GM19035 (cell line): Measurements from ENCODE around the gene NKD1.
"Not testable (repeated sequence)": the region's sequence is repeated elsewhere in the genome, so short reads cannot be mapped to it uniquely, and the experiment has no call there.

Source experiments
- ATAC-seq: cut with Tn5 transposase; IDR thresholded peaks from one replicate; pipeline ENCODE4 v1.9.1; 2021; ENCODE audit not compliant: unreplicated experiment

Gene NKD1

GRCh38 chr16:50574745-50575136, 26.5 kb downstream of the NKD1 start:
- no peak for ATAC-seq

- no peak for ATAC-seq
Observed at GRCh38 chr16:50575743-50576142, 27.5 kb downstream of the NKD1 start.

GRCh38 chr16:50576403-50577113, 28.4 kb downstream of the NKD1 start:
- no peak for ATAC-seq

GRCh38 chr16:50578137-50578536, 29.9 kb downstream of the NKD1 start:
- no peak for ATAC-seq

GRCh38 chr16:50579373-50579772, 31.2 kb downstream of the NKD1 start:
- not testable (repeated sequence) for ATAC-seq

- no peak for ATAC-seq
Observed at GRCh38 chr16:50580180-50580798, 32.1 kb downstream of the NKD1 start.

GRCh38 chr16:50581845-50582244, 33.6 kb downstream of the NKD1 start:
- ATAC-seq, result no peak

GRCh38 chr16:50583211-50583610, 35.0 kb downstream of the NKD1 start:
- no peak for ATAC-seq

- no peak for ATAC-seq
Observed at GRCh38 chr16:50584033-50584722, 36.0 kb downstream of the NKD1 start.

GRCh38 chr16:50585331-50585776, 37.2 kb downstream of the NKD1 start:
- no peak for ATAC-seq

GRCh38 chr16:50587543-50587942, 39.3 kb downstream of the NKD1 start:
- ATAC-seq, result no peak

- no peak for ATAC-seq
Observed at GRCh38 chr16:50588276-50588675, 40.1 kb downstream of the NKD1 start.

- no peak for ATAC-seq
Observed at GRCh38 chr16:50591209-50591608, 43.0 kb downstream of the NKD1 start.

GRCh38 chr16:50591800-50592771, 43.9 kb downstream of the NKD1 start:
- ATAC-seq, result no peak

GRCh38 chr16:50592996-50593395, 44.8 kb downstream of the NKD1 start:
- ATAC-seq, result no peak

GRCh38 chr16:50593410-50594150, 45.4 kb downstream of the NKD1 start:
- ATAC-seq, result no peak

- ATAC-seq, result no peak
Observed at GRCh38 chr16:50594308-50595260, 46.4 kb downstream of the NKD1 start.

GRCh38 chr16:50595859-50596258, 47.7 kb downstream of the NKD1 start:
- ATAC-seq, result no peak

- ATAC-seq, result no peak
Observed at GRCh38 chr16:50596762-50597450, 48.7 kb downstream of the NKD1 start.
